HG03469 (cell line): Measurements from ENCODE around the gene CEACAM4.

Source experiments
- ATAC-seq: cut with Tn5 transposase; IDR thresholded peaks from one replicate; pipeline ENCODE4 v1.9.1; 2021; ENCODE audit warnings: mild to moderate bottlenecking, moderate library complexity, moderate number of reproducible peaks; ENCODE audit not compliant: unreplicated experiment

The CEACAM4 gene

GRCh38 chr19:41617941-41618730, 8.7 kb downstream of the CEACAM4 start:
- ATAC-seq, result no peak

GRCh38 chr19:41616792-41617621, 9.9 kb downstream of the CEACAM4 start:
- ATAC-seq, result no peak

DNA sequence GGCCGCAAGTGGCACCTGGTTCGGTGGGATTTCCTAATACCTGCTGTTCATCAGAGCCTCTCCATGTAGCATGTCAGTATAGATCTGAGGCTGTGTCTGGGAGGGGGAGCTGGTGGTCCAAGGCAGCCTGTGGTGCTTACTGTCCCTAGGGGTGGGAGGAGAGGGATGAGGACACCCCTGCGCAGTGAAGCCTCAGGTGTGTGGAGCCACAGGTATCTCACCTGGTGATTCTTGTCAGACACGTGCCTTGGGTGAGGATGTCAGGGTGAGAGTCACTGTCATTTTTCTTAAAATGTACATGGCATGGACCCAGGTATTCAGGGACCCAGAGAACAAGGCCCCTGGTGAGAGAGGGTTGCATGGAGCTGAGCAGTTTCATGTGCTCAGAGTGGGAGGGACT, 11.7 kb downstream of the CEACAM4 start:
- no peak for ATAC-seq

DNA sequence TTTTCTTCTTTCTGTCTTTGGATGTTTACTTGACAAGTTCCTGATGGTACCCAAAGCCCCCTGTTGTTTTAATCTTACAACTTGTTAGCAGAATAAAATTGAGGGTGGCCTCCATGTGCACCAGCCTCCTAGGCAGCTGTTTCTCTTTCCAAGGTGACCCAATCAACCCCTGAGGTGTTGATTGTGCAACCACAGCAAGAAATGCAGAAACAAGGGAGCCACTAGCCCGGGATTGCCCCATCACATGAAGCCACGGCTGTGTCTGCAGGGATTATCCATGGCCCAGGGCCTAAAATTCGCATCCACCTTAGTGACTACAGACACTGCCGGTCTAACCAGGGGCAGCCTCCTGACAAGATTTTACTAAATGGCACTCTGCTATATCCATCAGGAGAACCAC, 14.4 kb downstream of the CEACAM4 start:
- ATAC-seq, result no peak

DNA sequence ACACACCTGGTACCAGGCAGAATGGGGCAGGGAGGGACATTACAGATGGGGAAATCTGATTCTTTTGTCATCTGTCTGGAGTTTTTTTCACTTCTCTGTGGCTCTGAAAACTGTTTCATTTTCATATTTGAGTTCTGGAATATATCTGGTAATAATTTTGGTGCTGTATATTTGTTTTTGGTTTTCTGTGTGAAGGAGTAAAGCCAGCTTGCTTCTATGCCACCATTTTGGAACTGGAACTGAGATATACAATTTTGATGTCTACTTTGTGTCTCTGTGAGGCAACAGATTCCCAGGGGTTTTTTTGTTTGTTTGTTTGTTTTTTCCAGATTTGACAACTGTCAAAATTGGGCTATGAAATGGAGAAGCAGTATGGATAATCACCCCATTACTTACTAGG, 16.1 kb downstream of the CEACAM4 start:
- no peak for ATAC-seq

- no peak for ATAC-seq
These were observed 19.2 kb downstream of the CEACAM4 start for GRCh38 chr19:41607668-41608067.

DNA sequence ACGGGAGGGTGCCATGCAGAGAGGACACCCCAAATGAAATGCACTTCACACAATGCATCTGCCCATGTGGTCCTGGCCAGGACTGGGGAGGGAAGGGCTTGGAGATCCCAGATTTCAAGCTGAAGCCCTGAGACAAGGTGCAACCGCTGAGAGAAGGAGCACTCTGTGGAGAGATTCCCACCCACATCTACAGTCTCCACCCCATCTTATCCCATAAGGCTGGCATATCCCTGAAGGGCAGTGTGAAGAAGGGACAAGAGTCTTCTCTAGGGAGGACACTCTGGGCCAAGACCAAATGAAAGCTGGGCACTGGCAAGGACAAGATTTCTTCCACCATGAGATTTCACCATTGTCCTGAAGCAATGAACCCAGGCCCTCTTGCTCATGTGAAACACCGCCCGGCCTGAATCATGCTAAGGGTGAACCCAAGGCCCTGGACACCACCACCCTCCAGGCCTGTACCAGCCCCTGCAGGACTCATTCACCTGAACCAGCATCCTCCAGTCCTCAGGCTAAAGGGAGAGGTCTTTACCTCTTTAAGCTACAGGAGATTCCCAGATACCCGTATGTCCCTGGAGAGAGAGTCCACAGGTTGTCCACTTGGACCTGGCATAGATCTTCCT, 20.5 kb downstream of the CEACAM4 start:
- ATAC-seq, result no peak

GRCh38 chr19:41604831-41605230, 22.0 kb downstream of the CEACAM4 start:
- no peak for ATAC-seq

GRCh38 chr19:41601771-41602170, 25.1 kb downstream of the CEACAM4 start:
- ATAC-seq, result no peak

DNA sequence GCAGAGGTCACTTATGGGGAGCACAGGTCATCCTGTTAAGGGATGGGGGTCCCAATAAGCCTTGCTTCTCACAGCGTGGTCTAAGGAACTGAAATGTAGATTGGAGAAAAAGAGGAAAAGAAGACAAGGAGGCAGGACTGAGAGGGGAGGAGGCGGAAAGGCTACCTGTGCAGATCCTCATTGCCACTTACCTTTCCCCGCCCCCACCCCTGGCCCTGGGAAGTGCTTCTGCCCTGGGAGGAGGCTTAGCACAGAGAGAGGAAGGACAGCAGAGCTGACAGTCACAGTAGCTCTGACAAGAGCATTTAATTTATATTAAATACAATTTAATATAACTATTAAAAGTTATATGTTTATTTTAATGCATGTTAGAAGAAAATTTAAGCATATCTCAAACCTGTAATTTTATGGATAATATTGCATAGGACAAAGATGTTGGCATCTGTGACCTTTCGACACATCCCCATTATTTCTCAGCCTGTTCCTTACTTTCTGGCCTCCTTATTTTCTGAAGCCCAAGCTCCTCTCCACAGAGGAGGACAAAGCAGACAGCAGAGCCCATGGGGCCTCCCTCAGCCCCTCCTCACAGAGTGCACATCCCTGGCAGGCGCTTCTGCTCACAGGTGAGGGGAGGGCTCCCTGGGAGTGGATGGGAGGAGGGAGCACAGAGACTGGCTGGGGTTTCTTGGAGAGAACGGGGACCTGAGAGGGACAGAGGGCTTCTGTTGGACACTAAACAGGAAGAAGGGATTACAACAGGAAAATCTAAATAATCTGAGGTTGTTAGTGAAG, 27.5 kb downstream of the CEACAM4 start:
- ATAC-seq, result no peak

DNA sequence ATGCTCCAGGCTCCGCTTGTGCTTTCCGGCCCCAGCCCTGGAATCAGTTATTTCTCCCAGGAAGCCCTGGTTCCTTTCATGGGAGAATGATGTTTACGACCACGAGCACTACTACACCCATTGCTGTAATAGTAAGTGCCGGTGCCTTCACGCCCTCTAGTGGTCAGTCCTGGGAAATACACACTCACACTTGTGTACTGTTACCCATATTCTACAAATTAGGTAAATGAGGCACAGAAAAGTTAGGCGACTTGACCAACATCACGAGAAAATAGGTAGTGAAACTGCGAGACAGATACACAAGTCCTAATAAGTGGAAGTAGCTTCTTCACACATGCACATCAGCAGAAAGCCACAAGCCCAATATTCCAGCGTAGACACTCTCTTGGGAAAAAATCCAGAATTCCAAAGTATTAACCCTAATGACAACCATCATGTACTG, 29.3 kb downstream of the CEACAM4 start:
- no peak for ATAC-seq

DNA sequence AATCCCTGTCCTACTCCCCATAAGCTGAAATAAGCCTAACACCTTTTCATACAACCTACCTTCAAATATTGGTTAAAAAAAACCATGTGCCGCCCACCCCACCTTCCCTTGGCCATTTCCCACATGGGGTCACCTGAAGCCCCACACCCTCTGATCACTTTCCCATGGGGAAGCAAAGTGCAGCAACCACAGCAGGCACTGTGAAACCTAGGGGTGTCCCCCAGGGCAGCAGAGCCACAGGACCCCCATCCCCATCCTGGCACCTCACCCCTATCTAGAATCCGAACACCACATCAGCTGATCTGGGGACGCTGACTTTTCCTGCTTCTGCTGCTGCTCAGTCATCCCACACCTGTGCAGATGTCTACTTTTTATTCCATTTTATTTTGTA, 31.0 kb downstream of the CEACAM4 start:
- ATAC-seq, result no peak

- no peak for ATAC-seq
These were observed 31.5 kb downstream of the CEACAM4 start for GRCh38 chr19:41595258-41595889.

DNA sequence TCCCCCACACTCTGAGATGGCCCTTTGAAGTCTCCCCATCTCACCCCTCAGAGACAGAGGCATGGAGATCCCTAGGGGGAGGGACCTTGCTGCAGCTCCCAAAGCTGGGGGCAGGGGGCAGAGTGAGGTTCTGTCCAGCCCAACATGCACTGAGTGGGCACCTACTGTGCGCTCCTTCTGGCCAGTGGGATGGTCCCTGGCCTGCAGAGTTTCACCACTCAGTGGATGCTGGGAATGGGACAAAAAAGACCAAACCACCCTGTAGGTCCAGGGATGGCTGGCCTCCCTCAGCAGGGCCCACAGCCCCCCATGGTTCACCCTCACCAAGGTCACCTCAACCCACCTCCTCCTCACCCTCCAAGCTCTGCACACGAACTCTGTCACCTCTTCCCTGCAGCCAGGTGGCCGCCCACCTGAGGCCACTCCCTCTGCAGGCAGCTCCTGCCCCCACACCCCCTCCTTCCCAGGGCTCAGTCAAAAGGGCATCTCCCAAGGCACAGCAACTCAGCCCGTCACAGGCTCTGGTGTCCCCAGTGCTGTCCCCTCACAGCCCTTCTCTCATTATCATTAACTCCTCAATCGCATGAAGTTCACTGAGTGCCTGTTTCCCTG, 34.8 kb downstream of the CEACAM4 start:
- no peak for ATAC-seq

- ATAC-seq, result no peak
These were observed 35.9 kb downstream of the CEACAM4 start for GRCh38 chr19:41590936-41591335.

GRCh38 chr19:41589371-41589770, 37.5 kb downstream of the CEACAM4 start:
- no peak for ATAC-seq

DNA sequence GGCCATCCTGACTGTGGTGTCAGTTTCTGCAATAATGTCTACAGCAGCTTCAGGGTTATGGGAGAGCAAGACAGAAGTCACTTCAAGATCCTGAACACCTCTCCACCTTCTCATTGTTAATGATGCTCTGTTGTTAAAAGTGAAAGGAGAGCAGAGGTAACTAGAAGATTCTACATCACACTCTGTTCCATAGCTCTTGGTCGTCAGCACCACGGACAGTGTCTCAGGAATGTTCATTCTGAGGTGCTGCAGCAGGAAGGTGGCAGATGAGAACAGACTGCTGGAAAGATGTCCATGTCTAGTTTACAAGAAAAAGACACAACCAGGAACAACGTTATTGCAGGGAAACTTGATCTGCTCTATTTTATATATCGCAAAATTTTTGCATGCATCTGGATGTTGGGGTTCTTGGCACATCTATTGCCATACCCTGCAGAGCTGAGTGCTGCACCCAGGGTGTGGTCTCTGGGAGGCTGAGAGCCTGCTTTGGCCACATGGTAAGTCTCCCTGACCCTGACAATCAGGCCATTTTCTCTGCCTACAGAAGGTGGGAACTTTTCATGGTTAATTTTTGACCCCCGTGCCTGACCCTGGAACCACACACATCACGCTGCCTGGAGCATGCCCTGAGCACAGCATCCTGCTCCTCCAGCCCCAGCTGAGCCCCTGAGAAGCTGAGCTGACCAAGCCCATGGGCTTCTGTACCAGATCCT, 38.2 kb downstream of the CEACAM4 start:
- no peak for ATAC-seq

DNA sequence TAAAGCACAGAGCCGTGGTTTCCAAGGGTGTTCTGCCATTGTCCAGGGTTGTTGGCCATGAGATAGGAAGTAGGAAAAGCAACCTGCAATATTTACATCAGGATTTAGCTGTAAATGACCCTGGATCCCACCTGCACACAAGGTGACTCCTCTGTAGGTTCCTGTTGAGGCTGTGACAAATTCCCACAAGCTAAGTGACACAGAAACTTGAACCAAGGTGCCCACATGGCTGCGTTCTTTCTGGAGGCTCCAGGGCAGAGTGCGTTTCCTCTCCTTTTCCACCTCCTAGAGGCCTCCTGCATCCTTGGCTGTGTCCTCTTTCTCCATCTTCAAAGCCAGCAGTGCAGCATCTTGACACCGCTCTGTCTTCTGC, 39.0 kb downstream of the CEACAM4 start:
- no peak for ATAC-seq

DNA sequence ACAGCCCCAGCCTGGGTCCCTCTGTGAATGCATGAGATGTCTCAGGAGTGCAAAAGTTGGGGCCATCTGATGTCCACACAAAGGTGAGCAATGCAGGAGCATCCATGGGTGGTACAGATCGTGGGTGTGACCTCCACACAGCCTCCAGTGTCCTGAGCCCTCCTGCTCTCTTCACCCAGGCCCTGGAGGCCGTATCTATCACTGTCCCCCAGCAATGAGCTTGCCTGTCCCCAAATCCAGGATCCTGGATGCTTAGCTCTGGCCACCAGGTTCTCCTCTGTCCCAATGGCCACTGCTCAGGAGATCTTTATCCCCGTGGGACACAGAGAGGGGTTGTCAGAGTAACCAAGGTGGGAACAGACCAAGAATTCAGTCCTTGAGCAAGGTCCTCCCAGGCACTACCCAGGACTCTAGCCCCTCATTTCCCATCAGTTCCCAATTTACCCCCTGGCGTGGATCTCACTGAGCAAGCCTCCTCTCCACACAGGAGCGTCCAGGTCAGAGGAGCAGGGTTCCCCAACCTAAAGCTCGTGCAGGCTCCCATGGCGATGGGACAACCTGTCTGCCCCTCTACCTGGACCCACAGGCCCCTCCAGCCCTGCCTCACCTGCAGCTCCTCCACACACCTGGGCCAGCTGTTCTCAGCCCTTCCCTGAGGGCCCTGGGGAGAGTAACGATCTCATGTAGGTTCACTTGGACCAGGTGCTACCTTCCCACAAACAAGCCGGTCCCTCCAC, 39.6 kb downstream of the CEACAM4 start:
- no peak for ATAC-seq
